ENCODE results near the gene TIMM17A. TPM values are rescaled to one million over a fixed set of nuclear protein-coding genes. Genes with fewer than 3 reads are reported as not detected.
"Not testable (repeated sequence)": the region's sequence is repeated elsewhere in the genome, so short reads cannot be mapped to it uniquely, and the experiment has no call there.

TIMM17A gene
- total RNA-seq, 4 donors from 2014 or later: 37.8 to 40.9 (median 38.5) TPM

DNA sequence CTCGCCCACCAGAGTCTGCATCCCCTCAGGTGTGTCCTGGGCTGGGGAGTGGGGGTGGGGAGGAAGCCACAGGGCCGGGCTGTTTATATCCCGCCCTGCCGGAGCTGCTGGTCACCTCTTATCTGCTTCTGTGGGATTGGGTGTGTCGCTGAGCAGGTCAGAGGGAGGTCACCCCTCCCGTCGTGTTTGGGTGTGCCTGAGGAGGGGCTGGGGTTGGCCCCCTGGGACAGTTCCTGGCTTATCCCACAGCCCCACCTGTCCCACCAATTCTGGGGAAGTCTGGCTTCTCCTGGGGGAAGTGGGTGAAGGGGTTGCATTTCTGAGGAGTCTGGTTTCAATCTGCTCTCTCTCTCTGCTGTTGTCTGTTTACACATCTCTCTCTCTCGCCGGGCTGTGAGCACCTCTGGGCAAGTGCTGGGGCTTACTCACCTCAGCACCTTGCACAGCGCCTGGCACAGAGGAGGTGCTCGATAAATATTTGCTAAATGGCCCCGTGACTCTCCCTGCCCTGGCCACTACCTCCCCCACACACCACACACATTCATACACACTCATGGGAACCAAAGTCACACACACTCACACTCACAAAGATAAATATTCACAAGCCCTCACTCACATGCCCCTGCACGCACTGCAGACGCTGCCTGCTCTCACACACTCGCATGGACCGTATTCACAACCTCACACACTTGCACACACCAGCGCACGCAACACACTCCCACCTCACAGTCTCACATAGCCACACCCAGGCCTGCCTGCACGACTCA, 63.3 kb downstream of the TIMM17A start:
- WGBS, 2 donors (ENCODE audit: low coverage in 1 of 2): 65 to 76% methylated on average over 7 to 10 of the region's 19 CpGs
- Histone ChIP-seq H3K27ac (no peak overlapping the region), H3K36me3 (peaks cover 0 to 7% of the 10 kb centered on the region in 2 donors), H3K4me3 (no peak overlapping the region), H3K27me3 (peaks cover 8% of the 10 kb centered on the region), H3K9me3 (no peaks in the 10 kb centered on the region), H3K4me1 (no peaks in the 10 kb centered on the region)
- no peak for TF ChIP-seq POLR2A (IDR thresholded peaks at IDR 0.05)
- ATAC-seq: no peak

DNA sequence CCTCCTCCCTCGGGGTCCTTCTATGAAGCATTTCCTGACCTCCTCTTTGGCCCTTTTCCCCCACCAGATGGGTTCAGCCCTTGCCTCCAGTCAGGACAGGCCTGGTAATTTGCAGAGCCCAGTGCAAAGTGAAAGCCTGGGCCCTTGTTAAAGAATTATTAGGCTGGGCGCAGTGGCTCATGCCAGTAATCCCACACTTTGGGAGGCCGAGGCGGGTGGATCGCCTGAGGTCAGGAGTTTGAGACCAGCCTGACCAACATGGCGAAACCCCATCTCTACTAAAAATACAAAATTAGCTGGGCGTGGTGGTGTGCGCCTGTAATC, 63.9 kb downstream of the TIMM17A start:
- not testable (repeated sequence) for H3K4me1 ChIP-seq, H3K9me3 ChIP-seq, H3K27ac ChIP-seq, H3K27me3 ChIP-seq, ATAC-seq, H3K36me3 ChIP-seq, H3K4me3 ChIP-seq
- 69 to 85% methylated on average over 2 to 6 of the region's 8 CpGs for WGBS, 2 donors (ENCODE audit: low coverage in 1 of 2)

Small RNAs within 50 kb of the gene (small RNA-seq; reads per million reads assigned to genes)
- gene MIR6740 (0 to 0.49 (median 0) reads per million in 4 donors), gene RF00156 (0 reads per million in 4 donors)

Other genes starting within 250 kb of the TIMM17A start
- 10 to 100 TPM; 21.6 to 30.7 (median 26.5) TPM for gene IPO9, start 126.3 kb upstream of the TIMM17A start, total RNA-seq
- gene SHISA4, start 66.6 kb upstream of the TIMM17A start, total RNA-seq: 10 to 100 TPM; 18.9 to 35.8 (median 29.3) TPM
- gene LMOD1, start 9.0 kb upstream of the TIMM17A start, total RNA-seq: 1,000 to 10,000 TPM; 1,267 to 1,570 (median 1,475) TPM
- gene RNPEP, start 27.1 kb downstream of the TIMM17A start, total RNA-seq: 10 to 100 TPM; 23.0 to 40.0 (median 34.7) TPM
- 10 to 100 TPM in 1 of 4 donors, under 1 TPM in 3; 0.54 to 30.6 (median 0.74) TPM for gene ELF3, start 55.1 kb downstream of the TIMM17A start, total RNA-seq
- under 1 TPM; 0.16 to 0.39 (median 0.27) TPM for gene GPR37L1, start 167.4 kb downstream of the TIMM17A start, total RNA-seq
- gene ARL8A, start 189.2 kb downstream of the TIMM17A start, total RNA-seq: 10 to 100 TPM; 34.9 to 57.5 (median 43.6) TPM
- gene PTPN7, start 205.1 kb downstream of the TIMM17A start, total RNA-seq: 1 to 10 TPM in 3 of 4 donors, under 1 TPM in 1; 0.78 to 2.0 (median 1.7) TPM
- gene LGR6, start 238.3 kb downstream of the TIMM17A start, total RNA-seq: 1 to 10 TPM in 1 of 4 donors, under 1 TPM in 3; 0.12 to 2.8 (median 0.48) TPM